ENCODE data around the gene DNAH8.
A peak's percentile ranks its signal among the peaks of the same experiment; 100 is the strongest.
"Not testable (repeated sequence)": the region's sequence is repeated elsewhere in the genome, so short reads cannot be mapped to it uniquely, and the experiment has no call there.

DNAH8 gene

DNA sequence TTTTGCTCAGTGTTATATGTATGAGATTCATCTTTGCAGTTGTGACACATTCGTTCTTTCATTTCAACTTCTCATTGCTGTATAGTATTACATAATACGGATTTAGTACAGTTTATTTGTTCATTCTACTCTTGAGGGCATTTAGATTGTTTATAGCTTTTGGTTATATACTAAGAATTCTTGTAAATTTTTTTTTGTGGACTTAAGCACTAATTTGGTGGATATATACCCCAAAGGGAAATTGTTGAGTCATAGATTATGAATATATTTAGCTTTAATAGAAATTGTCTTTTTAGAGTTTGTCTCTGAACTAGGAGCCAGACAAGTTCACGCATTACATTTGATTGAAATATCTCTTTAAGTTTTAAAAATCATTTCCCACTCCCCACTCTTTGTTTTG lies 79.6 kb downstream of the DNAH8 start:
- H3K4me3 ChIP-seq (replicated peaks in 1 of 2; ENCODE audit: low read depth in 2 of 2, low read length in 2 of 2), result no peak overlapping the region
- TF ChIP-seq, protein P1, sequence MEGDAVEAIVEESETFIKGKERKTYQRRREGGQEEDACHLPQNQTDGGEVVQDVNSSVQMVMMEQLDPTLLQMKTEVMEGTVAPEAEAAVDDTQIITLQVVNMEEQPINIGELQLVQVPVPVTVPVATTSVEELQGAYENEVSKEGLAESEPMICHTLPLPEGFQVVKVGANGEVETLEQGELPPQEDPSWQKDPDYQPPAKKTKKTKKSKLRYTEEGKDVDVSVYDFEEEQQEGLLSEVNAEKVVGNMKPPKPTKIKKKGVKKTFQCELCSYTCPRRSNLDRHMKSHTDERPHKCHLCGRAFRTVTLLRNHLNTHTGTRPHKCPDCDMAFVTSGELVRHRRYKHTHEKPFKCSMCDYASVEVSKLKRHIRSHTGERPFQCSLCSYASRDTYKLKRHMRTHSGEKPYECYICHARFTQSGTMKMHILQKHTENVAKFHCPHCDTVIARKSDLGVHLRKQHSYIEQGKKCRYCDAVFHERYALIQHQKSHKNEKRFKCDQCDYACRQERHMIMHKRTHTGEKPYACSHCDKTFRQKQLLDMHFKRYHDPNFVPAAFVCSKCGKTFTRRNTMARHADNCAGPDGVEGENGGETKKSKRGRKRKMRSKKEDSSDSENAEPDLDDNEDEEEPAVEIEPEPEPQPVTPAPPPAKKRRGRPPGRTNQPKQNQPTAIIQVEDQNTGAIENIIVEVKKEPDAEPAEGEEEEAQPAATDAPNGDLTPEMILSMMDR (IDR thresholded peaks at IDR 0.05; ENCODE audit: low read depth, low read length), result no peak
- no peak for DNase-seq (ENCODE audit: low read depth in 2 of 2)

DNA sequence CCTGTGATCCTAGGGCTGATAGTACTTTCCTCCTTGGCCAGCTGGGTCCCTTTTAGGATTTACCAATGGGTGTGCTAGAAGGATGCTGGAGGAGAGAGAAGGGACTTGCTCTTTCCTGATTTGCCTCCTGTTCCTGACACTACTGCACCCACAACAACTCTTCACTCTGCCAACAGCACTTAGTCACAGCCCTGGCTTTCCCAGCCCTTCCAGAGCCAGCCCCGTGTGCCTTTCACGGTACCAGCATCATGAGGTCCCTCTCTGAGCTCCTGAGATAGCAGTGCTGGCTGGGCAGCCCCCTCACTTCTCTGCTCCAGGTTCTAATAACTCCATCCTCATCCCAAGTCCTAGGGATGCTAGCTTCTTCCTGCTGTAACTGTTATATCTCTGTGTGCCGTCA lies 80.9 kb downstream of the DNAH8 start:
- H3K4me3 ChIP-seq (replicated peaks in 1 of 2; ENCODE audit: low read depth in 2 of 2, low read length in 2 of 2), result no peak overlapping the region
- TF ChIP-seq, protein P1 (IDR thresholded peaks at IDR 0.05; ENCODE audit: low read depth, low read length), result no peak
- no peak for DNase-seq (ENCODE audit: low read depth in 2 of 2)

DNA sequence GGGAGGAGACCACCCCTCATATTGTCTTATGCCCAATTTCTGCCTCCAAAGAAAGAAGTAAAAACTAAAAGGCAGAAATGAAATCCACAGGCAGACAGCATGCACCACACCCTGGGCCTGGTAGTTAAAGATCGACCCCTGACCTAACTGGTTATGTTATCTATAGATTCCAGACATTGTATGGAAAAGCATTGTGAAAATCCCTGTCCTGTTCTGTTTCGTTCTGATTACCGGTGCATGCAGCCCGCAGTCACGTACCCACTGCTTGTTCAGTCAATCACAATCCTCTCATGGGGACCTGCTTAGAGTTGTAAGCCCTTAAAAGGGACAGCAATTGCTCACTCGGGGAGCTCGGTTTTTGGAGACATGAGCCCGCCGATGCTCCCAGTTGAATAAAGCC lies 81.3 kb downstream of the DNAH8 start:
- DNase-seq (ENCODE audit: low read depth in 2 of 2); H3K4me3 ChIP-seq (replicated peaks in 1 of 2; ENCODE audit: low read depth in 2 of 2, low read length in 2 of 2): not testable (repeated sequence)

DNA sequence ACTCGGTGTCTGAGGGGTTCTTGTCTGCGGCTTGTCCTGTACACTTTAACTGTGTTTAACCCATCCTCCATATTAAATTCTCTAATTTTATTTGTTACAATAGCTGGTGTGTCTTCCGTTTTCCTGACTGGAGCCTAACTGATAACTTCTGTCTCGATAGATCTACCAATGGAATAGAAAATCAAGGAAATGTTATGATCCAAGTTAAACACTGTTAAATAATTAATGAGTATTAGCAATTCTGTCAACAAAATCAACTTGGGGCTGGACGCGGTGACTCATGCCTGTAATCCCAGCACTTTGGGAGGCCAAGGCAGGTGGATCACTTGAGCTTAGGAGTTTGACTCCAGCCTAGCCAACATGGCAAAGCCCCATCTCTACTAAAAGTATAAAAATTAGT lies 81.7 kb downstream of the DNAH8 start:
- DNase-seq (ENCODE audit: low read depth in 2 of 2), result no peak
- H3K4me3 ChIP-seq (replicated peaks in 1 of 2; ENCODE audit: low read depth in 2 of 2, low read length in 2 of 2), result no peak overlapping the region
- TF ChIP-seq, protein P1 (IDR thresholded peaks at IDR 0.05; ENCODE audit: low read depth, low read length), result no peak

DNA sequence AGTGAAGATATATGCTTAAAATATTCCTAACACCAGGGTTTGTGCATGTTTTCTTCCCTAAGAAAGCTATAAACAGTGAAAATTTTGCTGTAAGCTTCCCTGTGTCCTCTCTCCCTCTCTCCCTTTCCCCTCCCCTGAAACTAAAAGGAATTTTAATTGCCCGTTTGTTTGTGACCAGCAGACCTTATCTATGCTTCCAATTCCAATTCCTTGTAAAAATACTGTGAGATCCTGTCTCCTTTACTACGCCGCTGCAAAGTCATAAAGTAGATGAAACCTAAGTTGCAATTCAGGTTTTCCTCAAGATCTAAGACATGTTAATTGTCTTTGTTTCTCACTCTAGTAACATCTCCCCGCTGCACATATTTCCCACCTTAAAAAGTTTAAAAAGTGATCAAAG lies 82.3 kb downstream of the DNAH8 start:
- no peak overlapping the region for H3K4me3 ChIP-seq (replicated peaks in 1 of 2; ENCODE audit: low read depth in 2 of 2, low read length in 2 of 2)
- DNase-seq (ENCODE audit: low read depth in 2 of 2), result no peak
- TF ChIP-seq, protein P1 (IDR thresholded peaks at IDR 0.05; ENCODE audit: low read depth, low read length), result no peak

DNA sequence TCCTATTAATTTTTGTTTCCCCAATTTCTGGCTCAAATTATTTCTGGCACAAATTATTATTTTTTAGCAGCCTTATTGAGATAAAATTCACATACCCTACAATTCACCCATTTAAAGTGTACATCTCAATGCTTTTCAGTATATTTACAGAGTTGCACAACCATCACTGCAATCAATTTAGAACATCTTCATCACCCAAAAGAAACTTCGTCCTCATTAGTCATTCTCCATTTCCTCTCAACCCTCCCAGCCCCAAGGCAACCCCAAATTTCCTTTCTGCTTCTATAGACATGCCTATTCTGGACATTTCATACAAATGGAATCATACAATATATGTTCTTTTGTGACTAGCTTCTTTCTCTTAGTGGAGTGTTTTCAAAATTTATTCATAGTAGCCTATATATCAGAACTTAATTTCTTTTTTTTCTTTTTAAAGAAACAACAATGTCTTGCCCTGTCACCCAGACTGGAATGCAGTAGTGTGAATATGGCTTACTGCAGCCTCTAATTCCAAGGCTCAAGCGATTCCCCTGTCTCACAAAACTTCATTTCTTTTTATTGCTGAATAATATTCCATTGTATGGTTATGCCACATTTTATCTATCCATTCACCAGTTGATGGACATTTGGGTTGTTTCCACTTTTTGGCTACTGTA lies 84.5 kb downstream of the DNAH8 start:
- peak in 1 of 2 donors; percentile 55 for DNase-seq (ENCODE audit: low read depth in 2 of 2)
- TF ChIP-seq, protein P1 (IDR thresholded peaks at IDR 0.05; ENCODE audit: low read depth, low read length), result no peak
- no peak overlapping the region for H3K4me3 ChIP-seq (replicated peaks in 1 of 2; ENCODE audit: low read depth in 2 of 2, low read length in 2 of 2)

DNA sequence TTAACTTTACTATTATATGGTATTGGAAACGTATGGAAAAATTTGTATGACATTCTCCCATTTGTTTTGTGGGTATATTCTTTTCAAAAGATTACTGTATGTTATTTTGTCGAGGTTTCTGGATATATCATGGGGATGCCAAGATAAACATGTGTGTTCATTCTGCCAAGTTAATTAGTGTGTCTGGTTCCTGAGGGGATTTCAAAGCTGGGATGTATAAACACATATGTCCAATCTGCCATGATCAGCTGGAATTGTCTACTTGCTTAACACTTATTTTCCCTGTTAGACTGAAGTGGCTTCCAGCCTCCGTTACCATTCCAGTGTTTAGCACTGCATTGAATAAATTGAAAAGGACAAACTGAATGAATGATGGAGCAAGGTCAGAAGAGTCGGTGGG lies 86.2 kb downstream of the DNAH8 start:
- no peak for DNase-seq (ENCODE audit: low read depth in 2 of 2)
- no peak overlapping the region for H3K4me3 ChIP-seq (replicated peaks in 1 of 2; ENCODE audit: low read depth in 2 of 2, low read length in 2 of 2)
- TF ChIP-seq, protein P1 (IDR thresholded peaks at IDR 0.05; ENCODE audit: low read depth, low read length), result no peak

Data from cardiac fibroblast (primary cell).